NCI-H1694 (cell line): Measurements from ENCODE around the gene CTRB1.
"Not testable (repeated sequence)": the region's sequence is repeated elsewhere in the genome, so short reads cannot be mapped to it uniquely, and the experiment has no call there.

Experiments
- DNase-seq: peaks from one replicate; lab custom pipeline; 2025; lab: John Stamatoyannopoulos, UW

CTRB1 gene

DNA sequence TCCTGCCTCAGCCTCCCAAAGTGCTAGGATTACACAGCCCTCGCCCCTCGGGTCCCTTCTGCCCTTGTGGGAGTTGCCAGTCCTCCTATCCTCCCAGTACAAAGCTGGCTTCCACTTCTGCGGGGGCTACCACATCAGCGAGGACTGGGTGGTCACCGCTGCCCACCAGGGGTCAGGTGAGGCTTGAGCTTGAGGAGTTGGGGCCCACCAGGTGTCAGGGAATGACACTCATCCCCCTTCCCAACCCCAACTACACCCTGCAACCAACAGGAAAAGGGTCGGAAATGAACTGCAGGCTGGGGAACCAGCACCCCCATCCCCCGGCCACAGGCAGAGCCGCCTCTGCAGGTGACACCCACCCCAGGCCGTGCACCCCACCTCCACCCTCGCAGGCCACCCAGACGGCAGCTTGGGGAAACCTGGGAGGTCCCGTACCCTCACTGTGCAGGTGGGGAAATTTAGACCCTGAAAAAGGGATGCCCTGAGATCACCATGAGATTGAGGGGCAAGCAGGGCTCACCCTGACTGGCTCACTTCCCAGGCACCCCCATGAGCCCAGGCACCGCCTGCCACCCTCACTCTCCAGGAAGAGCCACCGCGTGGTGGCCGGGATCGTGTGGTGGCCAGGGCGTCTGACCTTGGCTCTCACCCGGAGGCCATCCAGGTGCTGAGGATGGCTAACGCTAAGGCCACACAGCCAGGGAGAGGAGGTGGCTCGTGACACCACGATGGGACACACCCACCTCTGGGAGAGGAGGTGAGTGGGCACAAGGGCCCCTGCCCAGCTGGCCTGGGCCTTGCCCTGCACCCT is 8.0 kb downstream of the CTRB1 start:
- DNase-seq = no peak

DNA sequence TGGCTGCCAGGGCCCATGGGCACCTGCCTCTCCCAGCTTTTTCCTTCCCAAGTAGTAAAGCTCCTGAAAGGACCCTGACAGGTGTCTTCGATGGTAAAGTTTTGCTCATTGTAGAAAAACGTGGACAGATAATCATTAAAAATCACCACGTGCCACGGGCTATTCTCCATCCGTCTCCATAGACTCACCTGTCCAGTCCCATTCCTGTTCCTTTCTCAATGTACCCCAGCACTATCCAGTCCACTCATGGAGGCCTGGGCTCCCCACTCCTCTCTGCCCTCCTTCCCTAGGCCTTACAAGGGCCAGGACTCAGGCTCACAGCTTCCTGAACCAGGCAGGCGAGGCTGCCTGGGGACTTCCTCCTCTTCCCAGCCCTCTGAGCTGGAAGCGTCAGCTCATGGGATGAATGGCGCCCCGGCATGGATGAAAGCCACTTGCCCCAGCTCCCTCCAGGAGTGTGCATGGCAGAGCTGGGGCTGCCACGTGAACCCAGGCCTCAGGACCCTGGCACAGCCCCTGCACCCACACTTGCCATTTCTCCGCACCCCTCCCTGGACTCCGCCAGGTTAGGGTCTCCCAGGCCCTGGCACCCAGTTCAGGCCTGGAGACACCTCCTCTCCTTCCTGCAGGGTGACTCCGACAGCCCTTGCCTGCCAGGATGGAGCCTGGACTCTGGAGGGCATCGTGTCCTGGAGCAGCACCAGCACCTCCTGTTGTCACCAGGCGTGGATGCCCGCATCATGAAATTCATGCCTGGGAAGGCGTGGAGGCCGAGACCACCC is 8.8 kb downstream of the CTRB1 start:
- DNase-seq = no peak

DNA sequence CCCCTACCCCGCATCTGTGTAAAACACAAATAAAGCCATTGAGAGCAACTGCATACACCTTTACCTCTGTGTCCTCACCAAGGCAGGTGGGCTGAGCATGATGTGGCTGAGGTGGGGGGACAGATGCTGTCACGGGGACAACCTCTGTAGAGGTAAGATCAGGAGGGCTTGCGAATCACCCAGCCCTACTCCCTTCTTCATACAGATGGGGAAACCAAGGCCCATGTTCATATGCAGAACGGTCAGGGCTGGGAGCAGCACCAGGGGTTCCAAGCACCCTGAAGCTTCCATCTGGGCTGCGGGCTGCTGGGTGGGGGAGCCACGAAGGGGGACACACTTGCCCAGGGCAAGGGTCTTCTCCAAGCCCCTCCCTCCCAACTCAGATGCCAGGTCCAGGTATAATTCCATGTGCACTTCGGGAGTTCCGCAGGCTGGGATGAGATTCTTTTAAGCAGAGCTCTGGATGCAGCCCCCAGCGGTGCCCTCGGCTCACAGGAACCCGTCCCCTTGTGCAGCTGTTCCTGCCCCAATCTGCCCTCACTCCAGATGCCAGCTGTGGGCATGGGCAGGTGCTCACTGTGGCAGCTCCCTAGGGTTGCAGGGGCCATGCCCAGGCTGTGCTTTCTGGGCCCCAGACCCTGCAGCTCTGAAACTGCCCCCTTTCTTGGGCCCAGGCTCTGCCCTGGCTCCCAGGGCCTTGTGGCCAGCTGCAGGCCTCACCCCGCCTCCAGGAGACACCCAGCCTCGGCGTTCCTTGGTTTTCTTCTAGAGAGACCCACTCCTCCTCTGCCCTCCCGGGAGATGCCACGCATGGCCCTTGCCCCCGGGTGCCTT is 9.6 kb downstream of the CTRB1 start:
- DNase-seq = no peak

DNA sequence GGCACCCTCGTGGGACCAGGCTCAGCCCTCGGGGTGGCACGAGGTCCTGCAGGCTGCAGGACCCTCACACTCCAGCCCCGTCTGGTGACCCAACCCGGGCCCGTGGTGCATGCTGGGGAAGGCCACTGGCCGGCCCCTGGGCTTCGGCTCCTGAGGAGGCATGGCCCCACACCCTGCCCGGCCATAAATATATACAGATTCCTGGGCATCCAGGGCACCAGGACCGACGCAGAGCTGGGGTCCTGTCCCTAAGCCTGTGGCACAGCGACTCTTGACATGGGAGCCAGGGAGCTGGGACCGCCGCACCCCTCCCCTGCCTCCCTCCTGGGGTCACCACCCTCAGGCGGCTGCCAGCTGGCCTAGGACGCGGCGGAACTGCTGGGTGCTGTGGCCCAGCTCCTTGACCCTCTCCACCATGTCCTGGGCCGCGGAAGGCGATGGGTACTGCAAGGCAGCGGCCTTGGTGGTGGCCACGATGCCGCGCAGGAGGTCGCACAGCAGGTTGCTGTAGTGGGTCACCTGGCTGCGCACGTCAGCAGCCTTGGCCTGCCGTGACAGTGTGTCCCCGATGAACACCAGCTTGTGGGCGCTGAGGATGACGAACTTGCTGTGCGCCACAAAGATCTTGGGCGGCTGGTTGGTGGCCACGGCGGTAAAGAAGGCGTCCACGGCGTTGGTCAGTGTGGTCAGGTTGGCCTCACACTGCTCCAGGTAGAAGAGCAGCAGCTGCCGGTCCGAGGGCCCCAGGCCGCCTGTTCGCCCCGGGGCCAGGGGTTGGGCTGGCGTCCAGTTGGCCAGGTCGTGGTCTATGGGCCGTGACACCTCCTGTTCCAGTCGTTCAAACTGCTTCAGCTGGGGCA is 10.6 kb downstream of the CTRB1 start:
- DNase-seq = no peak

DNA sequence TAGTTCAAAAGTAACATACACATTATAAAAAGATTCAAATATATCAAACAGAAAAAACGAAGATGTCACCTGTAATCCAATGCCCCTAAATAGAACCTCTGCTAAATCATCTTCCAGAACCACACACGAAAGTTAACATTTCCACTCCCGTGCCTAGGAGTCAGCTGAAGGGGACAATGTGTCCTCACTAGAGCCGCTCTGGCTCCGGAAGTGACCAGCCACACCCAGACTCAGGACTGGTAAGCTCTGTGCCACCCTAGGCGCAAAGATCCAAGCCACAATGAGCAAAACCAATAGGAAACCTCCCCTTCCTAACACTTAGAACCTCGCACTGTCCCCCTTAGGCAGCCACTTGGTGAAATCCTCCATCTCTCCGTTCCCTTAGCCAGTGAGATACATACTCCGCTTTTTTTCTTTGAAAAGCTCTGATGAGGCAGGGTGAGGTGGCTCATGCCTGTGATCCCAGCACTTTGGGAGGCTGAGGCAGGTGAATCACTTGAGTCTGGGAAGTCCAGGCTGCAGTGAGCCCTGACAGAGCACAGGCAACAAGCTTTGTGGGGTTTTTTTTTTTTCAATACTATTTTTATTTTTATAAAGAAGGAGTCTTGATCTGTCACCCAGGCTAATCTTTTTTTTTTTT is 11.8 kb downstream of the CTRB1 start:
- no peak for DNase-seq

DNA sequence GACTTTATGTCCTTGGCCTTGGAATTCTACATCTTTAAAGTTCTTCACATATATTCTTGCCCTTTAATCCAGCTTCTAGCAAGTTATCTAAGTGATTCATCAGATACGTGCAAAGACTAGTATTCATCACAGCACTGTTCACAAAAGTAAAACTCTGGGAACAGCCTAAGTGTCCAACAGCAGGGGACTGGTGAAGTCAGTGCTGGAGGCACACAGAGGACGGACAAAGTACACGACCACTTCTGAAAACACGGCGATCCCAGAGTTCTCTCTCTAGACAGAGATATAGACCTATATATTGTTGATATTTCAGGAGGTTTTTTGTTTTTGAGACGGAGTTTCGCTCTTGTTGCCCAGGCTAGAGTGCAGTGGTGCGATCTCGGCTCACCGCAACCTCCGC is 12.8 kb downstream of the CTRB1 start:
- DNase-seq = no peak

DNA sequence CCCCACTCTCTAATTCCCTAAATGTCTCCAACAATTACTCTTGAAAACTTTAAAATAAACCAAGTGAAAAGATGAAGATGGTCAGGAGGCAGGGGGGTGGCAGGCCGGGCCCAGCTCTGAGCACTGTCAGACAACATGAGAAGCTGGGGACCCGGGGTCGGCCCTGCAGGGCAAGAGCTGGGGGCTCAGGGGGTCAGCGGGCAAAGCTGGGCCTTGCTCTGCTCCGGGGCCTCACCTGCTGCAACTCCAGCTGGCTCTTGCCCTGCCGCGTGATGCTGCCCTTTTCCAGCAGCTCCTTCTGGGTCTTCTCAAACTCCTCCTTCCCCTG is 14.8 kb downstream of the CTRB1 start:
- no peak for DNase-seq

GRCh38 chr16:75234856-75235696 is 16.3 kb downstream of the CTRB1 start:
- no peak for DNase-seq

DNA sequence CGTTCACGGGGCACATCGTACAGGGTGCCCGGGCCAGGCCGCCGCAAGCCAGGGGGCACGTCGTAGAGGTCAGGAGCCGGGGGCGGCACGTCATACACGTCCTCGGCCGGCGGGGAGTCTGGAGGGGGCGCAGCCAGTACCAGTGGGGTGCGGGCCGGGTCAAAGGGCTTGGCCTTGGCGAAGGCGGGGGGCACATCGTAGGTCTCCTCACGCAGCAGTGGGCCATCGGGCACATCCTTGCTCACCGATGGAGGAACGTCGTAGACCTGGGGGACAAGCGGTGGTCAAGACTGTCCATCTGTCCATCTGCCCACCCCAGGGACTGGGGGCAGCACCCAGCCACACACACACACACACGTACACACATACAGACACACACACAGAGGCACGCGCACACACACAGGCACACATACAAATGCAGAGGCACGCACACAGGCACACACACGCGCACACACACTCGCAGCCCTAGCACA is 17.0 kb downstream of the CTRB1 start:
- DNase-seq = no peak

DNA sequence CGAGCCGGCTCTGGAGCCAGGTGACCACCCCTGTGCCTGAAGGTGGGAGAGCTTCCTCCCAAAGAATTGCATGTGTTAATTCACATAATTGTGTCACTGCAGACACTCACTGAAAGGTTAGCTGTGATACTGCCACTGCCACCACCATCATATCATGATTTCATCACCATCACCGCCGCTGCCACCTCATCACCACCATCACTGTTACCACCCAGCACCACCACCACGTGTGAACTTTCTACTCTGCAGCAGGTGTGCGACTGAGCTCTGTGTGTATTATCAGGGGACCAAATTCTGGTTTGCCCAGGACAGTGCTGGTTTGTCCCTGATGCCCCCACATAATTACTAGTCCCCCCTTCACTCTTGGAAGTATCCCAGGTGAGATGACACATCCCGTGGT is 17.4 kb downstream of the CTRB1 start:
- DNase-seq = no peak

DNA sequence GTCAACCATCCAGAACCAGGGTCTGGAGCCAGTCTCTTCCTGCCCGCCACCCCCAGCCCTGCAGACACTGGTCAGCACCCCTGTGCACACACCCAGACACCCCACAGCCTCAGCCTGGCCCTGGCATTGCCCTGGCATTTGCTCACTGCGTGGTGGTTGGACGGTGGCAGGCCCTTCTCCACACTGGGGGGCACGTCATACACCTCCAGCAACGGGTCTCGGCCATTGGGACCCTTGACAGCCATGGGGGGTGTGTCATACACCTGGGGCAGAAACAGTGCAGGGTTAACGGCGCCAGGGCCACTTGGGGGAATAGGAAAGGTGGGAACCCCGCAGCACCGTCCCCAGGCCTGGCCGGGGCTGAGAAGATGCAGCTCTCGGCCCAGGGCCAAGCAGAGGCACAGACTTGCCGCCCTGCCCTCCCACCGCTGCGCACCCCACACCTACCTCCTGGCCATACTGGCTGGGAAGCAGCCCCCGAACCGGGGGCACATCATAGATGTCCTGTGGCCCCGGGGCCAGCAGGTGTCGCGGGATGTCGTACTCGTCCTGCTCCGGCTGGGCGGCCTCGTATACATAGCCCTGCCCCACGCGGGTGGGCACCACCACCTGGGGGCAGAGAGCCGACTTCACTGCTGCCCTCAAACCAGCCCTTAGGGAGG is 18.1 kb downstream of the CTRB1 start:
- DNase-seq = no peak

GRCh38 chr16:75237398-75238131 is 18.8 kb downstream of the CTRB1 start:
- no peak for DNase-seq

DNA sequence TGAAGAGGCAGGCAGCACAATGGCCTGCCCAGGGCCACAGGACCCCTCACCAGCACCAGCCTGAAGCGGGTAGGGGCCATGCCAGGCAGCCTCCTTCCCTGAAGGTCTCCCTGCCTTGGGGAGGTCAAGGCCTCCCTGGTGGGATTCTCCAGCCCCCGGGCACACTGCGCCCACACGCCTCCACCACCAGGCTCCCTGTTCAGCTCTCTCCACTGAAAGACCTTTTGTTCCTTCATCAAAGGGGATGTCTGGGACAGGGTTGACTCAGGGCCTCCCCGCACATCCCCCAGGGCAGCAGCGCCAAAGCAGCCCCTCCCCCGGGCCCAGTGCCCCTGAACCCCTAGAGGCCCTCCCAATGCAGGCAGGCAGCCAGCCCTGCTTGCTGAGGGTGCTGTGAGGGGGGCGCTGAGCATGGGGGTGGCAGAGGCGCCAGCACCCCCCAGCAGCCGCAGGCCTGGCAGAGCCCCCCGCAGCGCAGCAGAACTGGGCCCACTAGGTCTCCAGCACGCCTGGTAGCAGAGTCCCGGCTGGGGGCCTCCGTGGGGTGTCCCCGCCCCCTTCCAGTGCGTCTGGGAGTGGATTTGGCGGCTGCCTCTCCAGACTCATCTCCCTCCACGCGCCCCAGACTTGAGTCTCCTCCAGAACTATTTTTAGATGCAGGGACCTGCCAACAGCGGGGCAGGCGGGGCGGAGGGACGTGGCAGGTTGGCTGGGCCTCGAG is 19.5 kb downstream of the CTRB1 start:
- peak; percentile 29 for DNase-seq

GRCh38 chr16:75238853-75239541 is 20.2 kb downstream of the CTRB1 start:
- no peak for DNase-seq

GRCh38 chr16:75239542-75240122 is 20.8 kb downstream of the CTRB1 start:
- DNase-seq = no peak

- DNase-seq = not testable (repeated sequence)
Measured at GRCh38 chr16:75240633-75241032, 21.8 kb downstream of the CTRB1 start.

DNA sequence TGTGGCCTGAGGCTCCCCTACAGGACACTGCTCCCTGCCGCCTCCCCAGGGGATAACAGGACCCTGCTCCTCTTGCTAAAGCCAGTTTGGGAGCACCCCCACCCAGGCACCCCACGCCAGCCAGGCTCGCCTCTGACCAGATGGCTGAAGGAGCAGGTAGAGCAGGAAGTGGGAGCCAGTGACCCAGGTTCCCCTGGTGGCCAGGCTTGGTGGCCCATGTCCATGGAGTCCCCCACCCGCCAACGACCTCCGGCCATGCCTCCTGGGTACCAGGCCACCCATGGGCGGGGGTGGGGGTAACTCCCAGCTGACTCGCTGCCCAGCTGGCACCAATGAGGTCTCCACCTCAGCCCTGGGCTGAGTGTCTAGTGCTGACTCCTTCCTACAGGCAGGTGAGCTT is 22.6 kb downstream of the CTRB1 start:
- DNase-seq = no peak
